HG03280 (cell line): Measurements from ENCODE around the gene OR1S1.
"Not testable (repeated sequence)": the region's sequence is repeated elsewhere in the genome, so short reads cannot be mapped to it uniquely, and the experiment has no call there.

Experiments
- ATAC-seq: cut with Tn5 transposase; IDR thresholded peaks from one replicate; pipeline ENCODE4 v1.9.1; 2021; ENCODE audit warnings: mild to moderate bottlenecking, moderate library complexity; ENCODE audit not compliant: unreplicated experiment

The OR1S1 gene

DNA sequence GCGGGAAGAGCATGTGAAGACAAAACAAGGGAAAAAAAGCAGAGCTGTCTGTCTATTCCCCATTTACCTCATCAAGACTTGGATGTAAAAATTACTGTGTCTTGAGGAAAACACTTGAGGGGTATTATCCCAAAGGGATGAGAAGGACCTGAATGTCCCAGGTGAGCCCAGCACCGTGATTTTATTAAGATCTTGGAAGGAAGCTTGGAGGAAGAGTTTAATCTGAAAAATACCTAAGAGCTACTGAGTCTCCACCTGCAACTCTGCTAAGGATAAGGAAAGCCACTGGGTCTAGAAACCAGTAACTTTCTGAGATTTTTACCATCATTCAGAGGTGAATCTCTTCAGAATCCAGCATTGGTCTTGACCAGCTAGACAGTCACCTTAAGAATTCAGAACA lies at the start of gene OR1S1:
TSS of gene OR1S1 (plus strand) at position 301 of the 400 bp plus-strand sequence.
- ATAC-seq, result not testable (repeated sequence)

DNA sequence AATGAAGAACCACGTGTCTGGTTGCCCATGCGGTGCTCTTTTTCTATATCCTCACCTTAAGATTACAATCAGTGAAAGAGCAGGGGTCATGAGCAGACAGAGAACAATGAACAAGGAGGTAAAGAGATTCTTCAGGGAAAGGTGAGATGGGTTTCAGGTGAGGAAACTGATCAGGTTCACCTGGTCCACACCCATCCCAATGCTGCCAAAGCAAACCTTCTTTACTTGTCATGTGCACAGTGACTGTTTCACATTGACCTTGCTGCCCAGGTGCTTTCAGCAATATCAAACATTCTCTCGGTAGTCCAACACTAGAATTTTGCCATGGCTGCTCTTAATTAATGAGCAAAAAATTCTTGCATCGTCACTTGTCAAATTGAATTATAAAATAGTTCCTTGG lies 48.1 kb upstream of the OR1S1 start:
- no peak for ATAC-seq

DNA sequence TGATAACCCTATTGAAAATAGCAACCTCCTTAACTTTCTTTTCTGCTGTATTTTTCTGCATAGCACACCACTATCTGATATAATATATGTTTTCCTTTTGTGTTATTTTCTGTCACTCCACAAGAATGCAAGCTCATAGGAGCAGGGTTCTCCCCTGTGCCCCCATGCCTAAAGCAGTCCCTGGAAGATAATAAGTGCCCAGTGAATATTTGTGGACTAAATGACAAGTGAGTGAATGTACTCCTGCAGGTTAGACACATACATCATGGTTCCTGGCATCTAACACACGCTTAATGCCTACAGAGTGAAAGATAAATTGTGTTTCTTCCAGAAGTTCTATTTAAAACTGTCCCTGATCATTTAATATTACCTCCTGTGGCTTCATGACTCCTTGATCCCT lies 47.5 kb upstream of the OR1S1 start:
- ATAC-seq, result no peak

DNA sequence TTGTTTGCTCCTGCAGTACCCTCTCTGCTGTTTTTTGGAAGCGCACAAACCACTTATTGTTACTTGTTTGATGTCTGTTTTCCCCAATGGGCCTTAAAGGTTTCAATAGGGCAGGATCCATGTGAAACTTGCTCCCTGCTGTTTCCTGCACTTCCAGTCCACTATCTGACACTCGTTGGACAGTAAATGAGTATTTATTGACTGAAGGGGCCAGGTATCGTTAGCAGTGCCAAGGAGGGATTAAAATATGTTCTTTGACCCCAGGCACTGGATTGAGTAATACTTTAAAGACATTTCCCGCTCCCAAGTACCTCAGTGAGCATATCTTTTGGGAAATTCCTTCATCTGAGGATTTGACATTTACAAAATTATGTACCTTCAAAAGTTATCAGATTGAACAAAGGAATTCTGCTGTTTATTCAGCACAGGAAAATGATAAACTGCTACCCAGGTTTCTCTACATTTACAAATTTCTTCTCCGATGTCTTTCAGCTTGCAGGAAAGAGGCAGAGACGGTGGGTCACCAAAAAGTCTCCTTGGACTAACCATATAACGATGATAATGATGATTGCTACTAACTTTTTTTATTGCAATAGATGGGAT lies 46.9 kb upstream of the OR1S1 start:
- ATAC-seq, result no peak

DNA sequence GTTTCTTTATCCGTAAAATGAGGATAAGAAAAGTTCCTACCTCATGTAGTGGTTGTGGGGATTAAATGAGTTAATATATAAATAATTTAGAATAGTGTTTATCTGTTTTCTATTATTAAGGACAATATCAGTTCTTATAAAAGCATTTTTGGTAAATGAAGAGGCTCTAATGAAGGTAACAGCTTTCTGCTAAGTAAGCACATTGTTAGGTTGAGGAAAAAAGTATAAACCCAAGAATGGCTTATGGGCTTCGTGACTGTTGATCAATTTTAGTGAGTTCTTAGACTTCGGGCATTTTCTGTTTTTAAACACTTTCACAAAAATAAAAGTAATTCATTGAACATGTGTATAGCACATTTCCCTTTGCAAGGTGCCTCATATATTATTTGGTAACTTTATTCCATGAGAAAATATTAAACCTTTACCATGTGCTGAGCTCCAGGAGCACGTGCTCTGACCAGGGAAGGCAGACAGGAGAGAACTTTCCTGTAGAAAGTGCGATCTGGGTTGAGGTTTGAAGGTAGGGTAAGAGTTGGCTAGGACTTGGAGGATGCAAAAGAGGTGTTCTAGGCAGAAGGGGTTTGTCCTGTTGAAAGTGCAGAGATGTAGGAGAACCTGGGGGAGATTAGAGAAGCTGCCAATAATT lies 35.0 kb upstream of the OR1S1 start:
- no peak for ATAC-seq

DNA sequence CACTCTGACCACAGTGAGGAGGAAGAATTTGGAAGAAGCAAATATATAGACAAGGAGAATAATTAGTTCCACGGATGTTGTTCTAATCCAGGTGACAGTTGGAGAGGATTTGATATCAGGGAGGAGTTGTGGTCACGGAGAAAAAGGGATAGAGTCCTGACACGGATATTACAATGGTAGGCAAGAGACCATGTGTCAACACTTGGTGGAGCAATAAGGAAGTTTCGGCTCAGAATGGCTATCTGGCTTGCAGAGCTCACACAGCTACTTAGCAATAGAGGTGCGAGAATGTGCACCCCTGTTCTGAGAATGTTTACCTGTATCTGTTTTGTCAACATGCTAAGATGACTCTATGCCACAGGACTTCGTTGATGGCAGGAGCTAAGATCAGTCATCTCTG lies 34.1 kb upstream of the OR1S1 start:
- ATAC-seq, result no peak

DNA sequence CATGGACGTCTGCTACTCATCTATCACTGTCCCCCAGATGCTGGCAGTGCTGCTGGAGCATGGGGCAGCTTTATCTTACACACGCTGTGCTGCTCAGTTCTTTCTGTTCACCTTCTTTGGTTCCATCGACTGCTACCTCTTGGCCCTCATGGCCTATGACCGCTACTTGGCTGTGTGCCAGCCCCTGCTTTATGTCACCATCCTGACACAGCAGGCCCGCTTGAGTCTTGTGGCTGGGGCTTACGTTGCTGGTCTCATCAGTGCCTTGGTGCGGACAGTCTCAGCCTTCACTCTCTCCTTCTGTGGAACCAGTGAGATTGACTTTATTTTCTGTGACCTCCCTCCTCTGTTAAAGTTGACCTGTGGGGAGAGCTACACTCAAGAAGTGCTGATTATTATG lies 32.9 kb upstream of the OR1S1 start:
- no peak for ATAC-seq

DNA sequence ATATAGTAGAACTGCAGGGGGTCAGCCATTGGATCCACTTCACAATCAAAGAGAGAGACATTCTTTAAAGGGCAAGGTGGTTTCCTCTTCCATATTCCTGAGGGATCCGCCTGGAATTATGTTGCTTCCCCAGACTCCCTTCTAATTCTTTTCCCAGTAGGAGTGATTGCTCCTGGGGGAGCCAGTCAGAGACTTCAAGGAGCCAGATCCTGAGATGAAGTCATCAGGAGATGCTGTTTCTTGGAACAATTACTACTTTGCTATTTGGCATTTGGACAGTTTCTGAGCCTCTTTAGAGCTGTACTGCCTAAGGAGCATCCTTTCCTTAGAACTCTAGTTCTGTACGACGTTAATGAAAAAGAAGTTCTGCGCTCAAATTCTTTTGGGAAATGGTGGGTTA lies 25.6 kb upstream of the OR1S1 start:
- ATAC-seq, result no peak

DNA sequence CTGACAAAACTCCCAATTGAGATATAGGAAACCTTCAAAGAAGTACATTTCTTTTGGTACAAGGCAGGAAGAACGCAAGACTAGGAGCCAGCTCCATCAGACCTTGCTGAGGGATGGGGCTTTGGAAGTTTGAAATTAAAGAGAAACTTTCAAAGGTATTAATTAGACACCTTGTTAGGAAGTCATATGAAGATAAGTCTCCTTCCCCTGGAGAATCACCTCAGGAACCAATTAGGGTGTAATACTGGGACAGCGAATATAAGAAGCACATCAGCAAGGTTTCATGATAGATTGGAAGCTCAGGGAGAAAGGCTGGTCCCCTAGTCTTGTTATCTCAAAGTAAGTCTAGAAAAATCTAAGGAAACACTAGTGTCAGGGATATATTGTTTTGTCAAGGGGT lies 23.8 kb upstream of the OR1S1 start, which contains the start of gene OR9Q2:
TSS of gene OR9Q2 (plus strand) at position 301 of the 400 bp plus-strand sequence. CDS start 1,421 bp downstream, outside the sequence.
- ATAC-seq, result no peak

DNA sequence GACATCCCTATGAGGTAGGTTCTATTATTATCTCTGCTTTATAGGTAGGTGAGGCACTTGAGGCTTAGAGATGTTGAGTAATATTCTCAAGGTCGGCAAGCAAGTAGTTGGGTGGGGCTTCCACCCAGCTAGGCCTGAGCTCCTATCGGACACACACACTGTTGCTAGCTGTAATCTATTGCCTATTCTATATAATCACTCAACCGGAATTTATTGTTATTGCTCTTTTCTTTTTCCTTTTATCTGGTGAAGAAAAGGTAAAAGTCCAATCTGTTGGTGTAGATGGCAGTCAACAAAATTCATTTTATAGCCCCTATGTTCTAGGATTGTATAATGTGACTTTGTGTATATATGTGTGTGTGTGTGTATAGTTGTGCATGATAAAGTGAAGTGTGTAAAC lies 20.3 kb upstream of the OR1S1 start:
- ATAC-seq, result no peak

DNA sequence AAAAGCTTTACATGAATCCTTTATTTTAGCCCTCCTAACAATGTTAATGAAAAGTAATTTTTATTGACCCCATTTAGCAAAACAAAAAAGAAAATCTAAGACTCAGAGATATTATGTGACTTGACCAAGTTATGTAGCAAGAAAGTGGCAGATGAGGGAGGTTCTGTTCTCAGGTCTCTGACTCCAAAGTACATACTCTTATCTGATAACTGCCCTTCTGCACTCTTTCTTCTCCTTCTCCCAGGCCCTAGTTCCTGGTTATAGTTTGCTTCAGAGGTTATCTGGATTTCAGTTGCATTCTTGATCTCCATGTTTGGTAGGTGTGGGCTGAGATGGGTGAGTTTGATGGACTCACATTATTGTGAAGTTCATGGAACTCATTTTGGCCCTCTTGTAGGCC lies 19.1 kb upstream of the OR1S1 start:
- ATAC-seq, result no peak

DNA sequence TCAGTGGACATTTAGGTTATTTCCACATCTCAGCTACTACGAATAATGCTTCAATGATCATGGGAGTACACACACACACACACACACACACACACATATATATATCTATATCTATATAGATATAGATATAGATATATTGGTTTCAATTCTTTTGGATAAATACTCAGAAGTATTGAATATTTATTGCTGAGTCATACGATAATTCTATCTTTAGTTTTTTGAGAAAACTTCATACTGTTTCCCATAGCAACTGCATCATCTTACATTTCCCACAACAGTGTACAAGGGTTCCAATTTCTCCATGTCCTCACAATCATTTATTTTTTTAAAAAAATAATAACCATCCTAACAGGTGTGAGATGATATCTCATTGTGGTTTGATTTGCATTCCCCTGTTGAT lies 16.6 kb upstream of the OR1S1 start:
- ATAC-seq, result no peak

DNA sequence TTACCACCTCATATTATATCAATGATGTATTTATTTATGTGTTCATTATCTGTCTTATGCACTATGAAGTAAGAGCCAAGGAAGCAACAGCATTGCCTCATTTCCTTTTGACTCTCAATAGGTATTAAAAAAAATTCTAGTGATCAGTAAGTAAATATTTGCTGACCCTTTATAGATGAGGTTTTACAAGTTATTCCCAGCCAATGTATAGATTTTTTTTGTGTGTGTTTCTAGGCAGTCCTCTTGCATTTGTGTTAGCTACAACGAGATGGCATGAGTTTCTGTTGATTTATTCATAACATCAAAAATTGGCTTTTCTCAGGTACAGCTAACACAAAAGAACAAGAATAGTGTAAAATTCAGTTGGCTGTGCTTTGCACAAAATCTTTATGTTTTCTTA lies 13.2 kb upstream of the OR1S1 start:
- no peak for ATAC-seq

DNA sequence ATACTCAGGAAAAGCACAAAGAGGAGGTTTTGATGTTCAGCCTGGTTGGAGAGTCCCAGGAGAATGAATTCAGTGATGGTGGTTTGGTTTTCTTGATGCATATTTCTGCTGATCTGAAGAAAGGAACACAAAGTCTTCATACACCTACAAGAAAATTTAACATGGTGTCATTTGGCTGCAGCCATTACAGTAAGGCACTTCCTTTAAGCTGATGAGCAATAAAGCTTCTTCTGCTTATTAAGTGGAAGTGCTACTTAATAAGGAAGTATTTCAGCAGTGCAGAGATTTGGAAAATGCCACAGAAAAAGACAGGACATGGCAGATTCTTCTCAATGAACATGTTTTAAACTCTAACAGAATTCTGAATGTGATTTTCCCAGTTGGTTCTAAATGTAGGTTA lies 8.5 kb upstream of the OR1S1 start, which contains the start of gene OR1S2:
TSS of gene OR1S2 (minus strand) at position 101 of the 400 bp plus-strand sequence. CDS start at position 101, 0 bp downstream.
- no peak for ATAC-seq

DNA sequence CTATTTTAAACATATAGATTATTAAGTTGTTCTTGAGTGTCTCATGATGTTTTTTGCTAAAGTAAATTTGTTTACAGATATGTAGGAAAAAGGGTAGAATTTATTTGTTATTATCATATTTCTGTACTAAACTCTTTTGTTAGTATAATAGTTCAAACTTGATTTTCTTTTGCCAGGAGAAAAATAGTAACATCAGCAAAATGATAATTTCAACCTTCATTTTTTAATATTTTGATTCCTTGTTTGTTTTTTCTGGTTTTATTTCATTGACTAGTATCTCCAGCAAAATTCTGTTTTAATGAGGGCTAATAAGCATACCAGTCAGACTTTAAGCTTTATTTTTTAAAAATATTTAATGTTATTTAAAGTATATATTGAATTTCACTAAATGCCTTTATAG lies 4.0 kb downstream of the OR1S1 start:
- ATAC-seq, result no peak

DNA sequence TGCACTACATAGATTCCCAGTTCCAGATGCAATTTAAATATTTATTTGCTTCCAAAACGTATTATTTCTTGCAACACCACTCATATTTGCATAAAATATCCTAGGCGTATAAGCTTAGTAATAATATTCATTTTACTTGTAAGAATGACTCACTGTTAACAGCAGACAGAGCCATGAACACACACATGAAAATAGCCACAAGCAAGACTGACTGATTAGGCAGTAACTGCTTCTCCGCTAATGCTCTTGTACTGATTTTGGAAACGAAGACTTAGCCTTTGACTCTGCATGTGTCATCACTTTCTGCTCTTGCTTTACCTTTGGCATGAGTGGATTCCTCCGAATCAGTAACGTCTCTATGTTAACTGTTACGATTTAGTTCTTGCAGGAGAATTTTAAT lies 10.2 kb downstream of the OR1S1 start:
- ATAC-seq, result no peak

DNA sequence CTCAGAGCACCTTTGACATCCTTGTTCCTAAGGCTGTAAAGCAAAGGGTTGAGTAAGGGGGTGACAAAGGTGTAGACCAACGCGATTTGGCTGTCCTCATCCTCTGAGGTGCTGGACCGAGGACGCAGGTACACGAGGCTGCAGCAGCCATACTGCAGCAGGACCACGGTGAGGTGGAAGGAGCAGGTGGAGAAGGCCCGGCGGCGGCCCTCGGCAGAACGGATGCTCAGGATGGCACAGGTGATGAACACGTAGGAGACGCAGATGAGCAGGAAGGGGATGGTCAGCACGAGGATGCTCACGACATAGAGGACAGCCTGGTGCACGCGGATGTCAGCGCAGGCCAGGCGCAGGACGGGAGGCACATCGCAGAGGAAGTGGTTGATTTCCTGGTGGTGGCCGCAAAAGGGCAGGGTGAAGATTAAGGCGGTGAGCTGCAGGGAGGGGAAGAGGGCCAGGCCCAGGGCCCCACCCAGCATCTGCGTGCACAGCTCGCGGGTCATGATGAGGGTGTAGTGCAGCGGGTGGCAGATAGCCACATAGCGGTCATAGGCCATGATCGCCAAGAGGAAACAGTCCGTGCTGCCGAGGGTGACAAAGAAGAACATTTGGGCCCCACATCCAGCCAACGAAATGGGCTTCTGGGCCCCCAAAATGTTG lies 15.6 kb downstream of the OR1S1 start:
- ATAC-seq, result no peak

DNA sequence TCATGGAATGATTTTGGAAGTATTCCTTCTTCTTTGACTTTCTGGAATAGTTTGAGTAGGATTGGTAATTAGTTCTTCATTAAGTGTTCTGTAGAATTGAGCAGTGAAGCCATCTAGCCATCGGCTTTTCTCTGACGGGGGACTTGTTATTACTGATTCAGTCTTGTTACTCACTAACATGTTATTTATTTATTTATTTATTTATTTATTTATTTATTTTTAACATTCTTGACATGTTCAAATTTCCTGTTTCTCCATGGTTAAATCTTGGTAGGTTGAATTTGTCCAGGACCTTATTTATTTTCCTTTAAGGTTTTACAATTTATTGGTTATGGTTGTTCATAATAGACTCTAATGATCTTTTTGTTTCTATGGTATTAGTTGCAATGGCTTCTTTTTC lies 31.4 kb downstream of the OR1S1 start:
- ATAC-seq, result no peak

DNA sequence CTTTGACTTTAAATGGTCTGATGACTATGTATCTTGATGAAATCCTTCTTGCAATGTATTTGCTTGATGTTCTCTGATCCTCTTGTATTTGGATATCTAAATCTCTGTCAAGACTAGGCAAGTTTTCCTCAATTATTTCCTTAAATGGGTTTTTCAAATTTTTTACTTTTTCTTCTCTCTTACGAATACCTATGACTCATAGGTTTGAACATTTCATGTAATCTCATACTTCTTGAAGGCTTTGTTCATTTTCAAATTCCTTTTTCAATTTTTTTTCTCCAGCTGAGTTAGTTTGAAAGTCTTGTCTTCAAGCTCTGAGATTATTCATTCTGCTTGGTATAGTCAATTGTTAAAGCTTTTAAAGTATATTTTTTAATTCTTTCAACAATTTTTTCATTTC lies 42.4 kb downstream of the OR1S1 start:
- no peak for ATAC-seq

DNA sequence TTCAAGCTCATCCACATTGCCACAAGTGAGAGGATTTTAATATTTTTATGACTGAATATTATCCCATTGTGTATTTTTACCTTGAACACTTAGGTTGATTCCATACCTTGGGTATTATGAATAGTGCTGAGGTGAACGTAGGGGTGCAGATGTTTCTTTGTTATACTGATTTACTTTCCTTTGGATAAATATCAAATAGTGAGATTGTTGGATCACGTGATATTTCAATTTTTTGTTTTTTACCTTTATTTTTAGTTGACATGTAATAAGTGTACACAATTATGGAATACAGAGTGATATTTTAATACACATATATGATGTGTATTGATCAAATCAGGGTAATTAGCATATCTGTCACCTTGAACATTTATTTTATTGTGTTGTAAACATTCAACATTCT lies 47.5 kb downstream of the OR1S1 start:
- no peak for ATAC-seq
